Measurements from ENCODE around the gene AMDHD2. TPM values are rescaled to one million over a fixed set of nuclear protein-coding genes. Genes with fewer than 3 reads are reported as not detected.

AMDHD2 gene
- total RNA-seq, 1 experiment from 2014 or later, result 67.2 TPM

DNA sequence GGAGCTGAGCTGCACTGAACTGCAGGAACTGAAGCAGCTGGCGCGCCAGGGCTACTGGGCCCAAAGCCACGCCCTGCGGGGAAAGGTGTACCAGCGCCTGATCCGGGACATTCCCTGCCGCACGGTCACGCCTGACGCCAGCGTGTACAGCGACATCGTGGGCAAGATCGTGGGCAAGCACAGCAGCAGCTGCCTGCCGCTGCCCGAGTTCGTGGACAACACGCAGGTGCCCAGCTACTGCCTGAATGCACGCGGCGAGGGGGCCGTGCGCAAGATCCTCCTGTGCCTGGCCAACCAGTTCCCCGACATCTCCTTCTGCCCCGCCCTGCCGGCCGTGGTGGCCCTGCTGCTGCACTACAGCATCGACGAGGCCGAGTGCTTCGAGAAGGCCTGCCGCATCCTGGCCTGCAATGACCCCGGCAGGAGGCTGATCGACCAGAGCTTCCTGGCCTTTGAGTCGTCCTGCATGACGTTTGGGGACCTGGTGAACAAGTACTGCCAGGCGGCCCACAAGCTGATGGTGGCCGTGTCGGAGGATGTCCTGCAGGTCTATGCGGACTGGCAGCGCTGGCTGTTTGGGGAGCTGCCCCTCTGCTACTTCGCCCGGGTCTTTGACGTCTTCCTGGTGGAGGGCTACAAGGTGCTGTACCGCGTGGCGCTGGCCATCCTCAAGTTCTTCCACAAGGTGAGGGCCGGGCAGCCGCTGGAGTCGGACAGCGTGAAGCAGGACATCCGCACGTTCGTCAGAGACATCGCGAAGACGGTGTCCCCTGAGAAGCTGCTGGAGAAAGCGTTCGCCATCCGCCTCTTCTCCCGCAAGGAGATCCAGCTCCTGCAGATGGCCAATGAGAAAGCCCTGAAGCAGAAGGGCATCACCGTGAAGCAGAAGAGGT lies 23.7 kb upstream of the AMDHD2 start:
- TF ChIP-seq, protein P1, sequence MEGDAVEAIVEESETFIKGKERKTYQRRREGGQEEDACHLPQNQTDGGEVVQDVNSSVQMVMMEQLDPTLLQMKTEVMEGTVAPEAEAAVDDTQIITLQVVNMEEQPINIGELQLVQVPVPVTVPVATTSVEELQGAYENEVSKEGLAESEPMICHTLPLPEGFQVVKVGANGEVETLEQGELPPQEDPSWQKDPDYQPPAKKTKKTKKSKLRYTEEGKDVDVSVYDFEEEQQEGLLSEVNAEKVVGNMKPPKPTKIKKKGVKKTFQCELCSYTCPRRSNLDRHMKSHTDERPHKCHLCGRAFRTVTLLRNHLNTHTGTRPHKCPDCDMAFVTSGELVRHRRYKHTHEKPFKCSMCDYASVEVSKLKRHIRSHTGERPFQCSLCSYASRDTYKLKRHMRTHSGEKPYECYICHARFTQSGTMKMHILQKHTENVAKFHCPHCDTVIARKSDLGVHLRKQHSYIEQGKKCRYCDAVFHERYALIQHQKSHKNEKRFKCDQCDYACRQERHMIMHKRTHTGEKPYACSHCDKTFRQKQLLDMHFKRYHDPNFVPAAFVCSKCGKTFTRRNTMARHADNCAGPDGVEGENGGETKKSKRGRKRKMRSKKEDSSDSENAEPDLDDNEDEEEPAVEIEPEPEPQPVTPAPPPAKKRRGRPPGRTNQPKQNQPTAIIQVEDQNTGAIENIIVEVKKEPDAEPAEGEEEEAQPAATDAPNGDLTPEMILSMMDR (IDR thresholded peaks at IDR 0.05; ENCODE audit: insufficient read depth in 1 of 2, low read depth in 1 of 2, low read length in 1 of 2, severe bottlenecking in 1 of 2, unreplicated experiment in 1 of 2), result no peak
- POLR2A ChIA-PET, result no interaction called here

DNA sequence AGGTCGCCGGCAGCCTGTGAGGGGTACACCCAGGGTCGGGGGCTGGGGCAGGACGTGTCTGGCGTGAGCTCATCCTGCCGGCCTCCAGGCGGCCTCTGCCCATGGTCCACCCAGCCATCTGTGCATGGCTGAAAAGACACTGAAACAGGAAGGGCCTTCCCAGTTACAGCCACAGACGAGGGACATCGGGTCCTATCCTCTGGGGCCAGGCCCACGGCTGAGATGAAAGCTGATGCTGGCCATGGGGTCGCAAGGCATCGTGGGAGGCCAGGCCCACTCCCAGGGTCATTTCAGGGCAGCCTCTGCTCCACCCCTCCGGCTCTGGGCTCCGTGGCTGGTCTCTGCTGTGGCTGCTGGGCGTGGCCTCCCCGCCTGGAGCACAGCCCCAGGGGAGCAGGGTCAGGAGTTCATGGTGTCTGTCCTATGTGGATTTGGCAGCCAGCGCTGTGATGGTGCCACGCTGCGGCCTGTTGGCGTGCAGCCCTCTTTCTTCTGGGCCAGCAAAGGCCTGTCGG lies 23.0 kb upstream of the AMDHD2 start:
- Mint-ChIP-seq H3K4me3 (ENCODE audit: unreplicated experiment) (no peak overlapping the region), H3K9me3 (ENCODE audit: unreplicated experiment) (no peaks in the 10 kb centered on the region), H3K27me3 (ENCODE audit: insufficient read depth, unreplicated experiment) (no peaks in the 10 kb centered on the region), H3K36me3 (ENCODE audit: insufficient read depth, unreplicated experiment) (peaks cover 10% of the 10 kb centered on the region), H3K27ac (ENCODE audit: unreplicated experiment) (no peak overlapping the region), H3K4me1 (ENCODE audit: low read depth, unreplicated experiment) (peaks cover 6% of the 10 kb centered on the region)
- Histone ChIP-seq H3K9me3 (no peaks in the 10 kb centered on the region), H3K4me3 (ENCODE audit: low read depth, low read length) (no peak overlapping the region), H3K4me1 (no peaks in the 10 kb centered on the region), H3K36me3 (ENCODE audit: control insufficient read depth, insufficient read depth, low read length) (no peaks in the 10 kb centered on the region), H3K27me3 (replicated peaks; ENCODE audit: control insufficient read depth, insufficient read depth, low read length) (no peaks in the 10 kb centered on the region)
- intact Hi-C loops (cut with micrococcal nuclease; ENCODE audit: unreplicated experiment), result no loop called here
- CTCF ChIA-PET, result interaction anchor here (0.6 kb wide), 1 partner anchor 15 kb away, joined by 3 read pairs; no protein-coding TSS in a partner anchor
- POLR2A ChIA-PET, result no interaction called here
- BruUV-seq (replicated peaks), result no TSS peak
- DNase-seq, result no peak
- TF ChIP-seq, protein P1 (IDR thresholded peaks at IDR 0.05; ENCODE audit: insufficient read depth in 1 of 2, low read depth in 1 of 2, low read length in 1 of 2, severe bottlenecking in 1 of 2, unreplicated experiment in 1 of 2), result no peak

More for the DNA sequence above, 23.7 kb upstream of the AMDHD2 start:
- DNase-seq, result no peak
- Histone ChIP-seq H3K36me3 (ENCODE audit: control insufficient read depth, insufficient read depth, low read length) (no peaks in the 10 kb centered on the region), H3K4me1 (no peaks in the 10 kb centered on the region), H3K9me3 (no peaks in the 10 kb centered on the region), H3K27me3 (replicated peaks; ENCODE audit: control insufficient read depth, insufficient read depth, low read length) (no peaks in the 10 kb centered on the region), H3K4me3 (ENCODE audit: low read depth, low read length) (no peak overlapping the region)
- BruUV-seq (replicated peaks), result no TSS peak
- peaks cover 10% of the 10 kb centered on the region for H3K36me3 Mint-ChIP-seq (ENCODE audit: insufficient read depth, unreplicated experiment)
- no peak overlapping the region for H3K4me3 Mint-ChIP-seq (ENCODE audit: unreplicated experiment)
- CTCF ChIA-PET, result interaction anchor here (0.6 kb wide), 1 partner anchor 16 kb away, joined by 3 read pairs; no protein-coding TSS in a partner anchor
- no peaks in the 10 kb centered on the region for H3K9me3 Mint-ChIP-seq (ENCODE audit: unreplicated experiment)
- H3K27me3 Mint-ChIP-seq (ENCODE audit: insufficient read depth, unreplicated experiment), result no peaks in the 10 kb centered on the region
- peaks cover 6% of the 10 kb centered on the region for H3K4me1 Mint-ChIP-seq (ENCODE audit: low read depth, unreplicated experiment)
- no peak overlapping the region for H3K27ac Mint-ChIP-seq (ENCODE audit: unreplicated experiment)
- intact Hi-C loops (cut with micrococcal nuclease; ENCODE audit: unreplicated experiment), result no loop called here

DNA sequence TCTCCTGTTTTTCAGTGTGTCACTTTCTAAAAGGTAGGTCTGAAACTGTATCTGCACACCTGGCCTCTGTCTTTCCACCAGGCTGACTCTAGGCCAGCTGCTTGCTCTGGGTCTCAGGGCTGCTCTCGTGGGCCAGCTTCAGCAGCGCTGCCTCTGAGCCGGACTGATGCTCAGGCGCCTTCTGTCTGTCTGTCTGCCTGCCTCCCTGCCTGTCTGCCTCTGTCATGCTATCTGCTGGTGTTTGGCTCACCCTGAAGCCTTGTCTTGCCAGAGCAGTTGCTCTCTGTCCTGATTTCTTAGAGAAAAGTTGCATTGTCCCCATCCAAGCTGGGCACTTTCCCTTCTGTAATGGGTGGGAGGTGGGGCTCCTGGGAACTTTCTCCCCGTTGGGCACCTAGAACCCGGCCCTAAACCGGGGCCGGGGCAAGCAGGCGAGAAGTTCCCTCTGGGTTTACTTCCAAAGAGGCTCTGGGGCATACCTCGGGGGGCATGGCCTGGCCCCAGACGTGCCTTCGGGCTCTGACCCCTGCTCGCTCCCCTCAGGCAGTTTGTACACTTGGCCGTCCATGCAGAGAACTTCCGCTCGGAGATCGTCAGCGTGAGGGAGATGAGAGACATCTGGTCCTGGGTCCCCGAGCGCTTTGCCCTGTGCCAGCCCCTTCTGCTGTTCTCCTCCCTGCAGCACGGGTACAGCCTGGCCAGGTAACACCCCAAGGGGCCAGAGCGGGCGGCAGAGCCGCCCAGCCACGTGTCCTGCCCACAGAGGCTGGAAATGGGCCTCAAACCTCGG lies 22.3 kb upstream of the AMDHD2 start:
- H3K27me3 ChIP-seq (replicated peaks; ENCODE audit: control insufficient read depth, insufficient read depth, low read length), result no peaks in the 10 kb centered on the region
- H3K9me3 Mint-ChIP-seq (ENCODE audit: unreplicated experiment), result no peaks in the 10 kb centered on the region
- no peak overlapping the region for H3K4me3 ChIP-seq (ENCODE audit: low read depth, low read length)
- 0 out of 2 replicates have a peak, but pooled peaks cover 4% of the 10 kb centered on the region for H3K4me1 ChIP-seq
- ChIA-PET POLR2A (no interaction called here), CTCF (no interaction called here)
- H3K36me3 Mint-ChIP-seq (ENCODE audit: insufficient read depth, unreplicated experiment), result peaks cover 10% of the 10 kb centered on the region
- no peaks in the 10 kb centered on the region for H3K36me3 ChIP-seq (ENCODE audit: control insufficient read depth, insufficient read depth, low read length)
- H3K9me3 ChIP-seq, result no peaks in the 10 kb centered on the region
- DNase-seq, result no peak
- no peak overlapping the region for H3K4me3 Mint-ChIP-seq (ENCODE audit: unreplicated experiment)
- intact Hi-C loops (cut with micrococcal nuclease; ENCODE audit: unreplicated experiment), result no loop called here
- H3K27ac Mint-ChIP-seq (ENCODE audit: unreplicated experiment), result no peak overlapping the region
- H3K4me1 Mint-ChIP-seq (ENCODE audit: low read depth, unreplicated experiment), result peaks cover 6% of the 10 kb centered on the region
- H3K27me3 Mint-ChIP-seq (ENCODE audit: insufficient read depth, unreplicated experiment), result no peaks in the 10 kb centered on the region
- TF ChIP-seq, protein P1 (IDR thresholded peaks at IDR 0.05; ENCODE audit: insufficient read depth in 1 of 2, low read depth in 1 of 2, low read length in 1 of 2, severe bottlenecking in 1 of 2, unreplicated experiment in 1 of 2), result no peak
- no TSS peak for BruUV-seq (replicated peaks)

Data from Caco-2 (cell line).